GM12874 (cell line): ENCODE measurements around the gene LPCAT3.

ENCODE experiments used
- TF ChIP-seq, protein P1 (sequence below): IDR thresholded peaks from 2 replicates; pipeline ENCODE4 v1.5.1; 2011; ENCODE audit warnings: low read depth, mild to moderate bottlenecking, control low read depth, low read length, moderate library complexity; ENCODE audit not compliant: insufficient read depth

LPCAT3 gene

GRCh38 chr12:6936194-6936635, 82.1 kb downstream of the LPCAT3 start:
- TF ChIP-seq, protein P1, sequence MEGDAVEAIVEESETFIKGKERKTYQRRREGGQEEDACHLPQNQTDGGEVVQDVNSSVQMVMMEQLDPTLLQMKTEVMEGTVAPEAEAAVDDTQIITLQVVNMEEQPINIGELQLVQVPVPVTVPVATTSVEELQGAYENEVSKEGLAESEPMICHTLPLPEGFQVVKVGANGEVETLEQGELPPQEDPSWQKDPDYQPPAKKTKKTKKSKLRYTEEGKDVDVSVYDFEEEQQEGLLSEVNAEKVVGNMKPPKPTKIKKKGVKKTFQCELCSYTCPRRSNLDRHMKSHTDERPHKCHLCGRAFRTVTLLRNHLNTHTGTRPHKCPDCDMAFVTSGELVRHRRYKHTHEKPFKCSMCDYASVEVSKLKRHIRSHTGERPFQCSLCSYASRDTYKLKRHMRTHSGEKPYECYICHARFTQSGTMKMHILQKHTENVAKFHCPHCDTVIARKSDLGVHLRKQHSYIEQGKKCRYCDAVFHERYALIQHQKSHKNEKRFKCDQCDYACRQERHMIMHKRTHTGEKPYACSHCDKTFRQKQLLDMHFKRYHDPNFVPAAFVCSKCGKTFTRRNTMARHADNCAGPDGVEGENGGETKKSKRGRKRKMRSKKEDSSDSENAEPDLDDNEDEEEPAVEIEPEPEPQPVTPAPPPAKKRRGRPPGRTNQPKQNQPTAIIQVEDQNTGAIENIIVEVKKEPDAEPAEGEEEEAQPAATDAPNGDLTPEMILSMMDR: no peak

DNA sequence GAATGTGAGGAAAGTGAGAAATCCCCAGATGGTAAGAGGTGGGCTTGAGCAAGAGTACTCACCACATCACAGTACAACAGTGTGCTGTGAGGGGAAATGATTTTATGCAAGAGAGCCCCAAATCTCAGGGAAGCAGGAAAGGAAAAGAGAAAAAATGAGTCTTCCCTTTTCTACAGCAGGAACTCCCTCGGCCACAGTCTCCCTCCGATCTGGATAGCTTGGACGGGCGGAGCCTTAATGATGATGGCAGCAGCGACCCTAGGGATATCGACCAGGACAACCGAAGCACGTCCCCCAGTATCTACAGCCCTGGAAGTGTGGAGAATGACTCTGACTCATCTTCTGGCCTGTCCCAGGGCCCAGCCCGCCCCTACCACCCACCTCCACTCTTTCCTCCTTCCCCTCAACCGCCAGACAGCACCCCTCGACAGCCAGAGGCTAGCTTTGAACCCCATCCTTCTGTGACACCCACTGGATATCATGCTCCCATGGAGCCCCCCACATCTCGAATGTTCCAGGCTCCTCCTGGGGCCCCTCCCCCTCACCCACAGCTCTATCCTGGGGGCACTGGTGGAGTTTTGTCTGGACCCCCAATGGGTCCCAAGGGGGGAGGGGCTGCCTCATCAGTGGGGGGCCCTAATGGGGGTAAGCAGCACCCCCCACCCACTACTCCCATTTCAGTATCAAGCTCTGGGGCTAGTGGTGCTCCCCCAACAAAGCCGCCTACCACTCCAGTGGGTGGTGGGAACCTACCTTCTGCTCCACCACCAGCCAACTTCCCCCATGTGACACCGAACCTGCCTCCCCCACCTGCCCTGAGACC, 82.7 kb downstream of the LPCAT3 start:
- TF ChIP-seq, protein P1: no peak

GRCh38 chr12:6934110-6934509, 84.2 kb downstream of the LPCAT3 start:
- TF ChIP-seq, protein P1: no peak

- TF ChIP-seq, protein P1: no peak
Observed at GRCh38 chr12:6932766-6933165, 85.5 kb downstream of the LPCAT3 start.

DNA sequence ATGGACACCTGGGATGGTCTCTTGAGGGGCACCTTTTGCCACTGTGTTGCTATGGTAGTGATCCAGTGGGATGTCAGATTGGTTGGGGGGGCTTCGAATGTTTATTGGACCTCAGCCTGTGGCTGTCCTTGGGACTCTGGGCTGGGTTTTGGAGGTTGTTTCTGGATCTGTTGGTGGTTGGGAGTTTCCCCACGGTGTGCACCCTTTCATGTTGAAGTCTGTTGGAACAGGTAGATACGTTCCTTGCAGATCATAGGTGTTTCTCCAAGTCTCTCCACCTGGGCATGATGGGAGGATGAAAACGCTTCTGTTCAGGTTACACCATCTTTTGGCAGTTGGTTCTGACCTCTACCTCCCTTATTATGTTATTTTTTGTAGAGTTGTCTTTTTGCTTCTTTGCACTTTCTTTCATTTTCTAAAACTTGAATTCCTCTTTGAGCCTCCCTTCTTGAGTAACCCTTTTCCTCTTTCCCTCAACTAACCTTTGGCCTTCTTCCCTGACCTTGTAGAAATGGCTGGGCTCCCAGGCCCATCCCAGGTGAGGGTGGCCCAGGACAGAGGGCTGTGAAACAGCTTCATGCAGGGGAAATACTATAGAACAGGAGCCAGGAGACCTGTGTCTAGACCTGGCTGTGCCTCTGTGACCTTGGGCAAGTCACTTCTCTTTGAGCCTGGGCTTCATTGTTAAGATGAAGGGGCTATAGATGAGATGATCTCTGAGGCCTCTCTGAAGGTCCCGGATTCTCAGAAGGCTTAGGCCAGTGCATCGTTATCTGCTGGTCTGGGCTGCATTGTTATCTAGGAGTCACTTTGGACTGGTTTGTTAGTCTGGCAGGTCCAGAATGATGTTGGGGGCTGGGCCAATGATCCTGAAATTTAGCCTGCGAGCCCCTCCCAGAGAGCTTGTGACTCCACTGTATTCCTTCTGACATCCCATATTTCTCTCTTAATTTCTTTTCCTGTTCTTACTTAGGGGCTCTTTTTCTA, 88.5 kb downstream of the LPCAT3 start:
- TF ChIP-seq, protein P1: no peak

- TF ChIP-seq, protein P1: no peak
Observed at GRCh38 chr12:6928703-6929407, 89.4 kb downstream of the LPCAT3 start.
